Measurements from ENCODE around the gene OR10W1. TPM values are rescaled to one million over a fixed set of nuclear protein-coding genes. Genes with fewer than 3 reads are reported as not detected.

Gene OR10W1, protein sequence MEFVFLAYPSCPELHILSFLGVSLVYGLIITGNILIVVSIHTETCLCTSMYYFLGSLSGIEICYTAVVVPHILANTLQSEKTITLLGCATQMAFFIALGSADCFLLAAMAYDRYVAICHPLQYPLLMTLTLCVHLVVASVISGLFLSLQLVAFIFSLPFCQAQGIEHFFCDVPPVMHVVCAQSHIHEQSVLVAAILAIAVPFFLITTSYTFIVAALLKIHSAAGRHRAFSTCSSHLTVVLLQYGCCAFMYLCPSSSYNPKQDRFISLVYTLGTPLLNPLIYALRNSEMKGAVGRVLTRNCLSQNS
- not detected in 2 replicates for total RNA-seq (2013; cell fraction: nucleolus; rRNA removed)
- not detected in 2 replicates for total RNA-seq (2014; rRNA removed)
- total RNA-seq (2014; rRNA removed; fragmentation: Illumina TruSeq; extraction: Trizol): not detected in 2 replicates
- not detected in 2 replicates for total RNA-seq (2021)
- not detected for polyA plus RNA-seq (2011; ENCODE audit: low read depth)
- polyA plus RNA-seq (2011; rRNA removed): not detected in 2 replicates
- not detected in 2 replicates for polyA plus RNA-seq (2011; cell fraction: cytosol; rRNA removed)
- not detected in 2 replicates for polyA plus RNA-seq (2011; cell fraction: nucleus; rRNA removed)
- polyA plus RNA-seq (2012): not detected in 2 replicates
- not detected in 2 replicates for polyA plus RNA-seq (2014; fragmentation: Illumina TruSeq; extraction: Trizol)
- not detected for polyA plus RNA-seq (2014; fragmentation: Nextera tagmentation; extraction: Ambion mirVana)
- not detected in 2 replicates for polyA plus RNA-seq (2014; rRNA removed)
- not detected for polyA plus RNA-seq (2016; fragmentation: Nextera tagmentation; extraction: Ambion mirVana)
- not detected in 2 replicates for polyA minus RNA-seq (2011; rRNA and poly(A)+ RNA removed)
- not detected in 2 replicates for polyA minus RNA-seq (2011; cell fraction: cytosol; rRNA and poly(A)+ RNA removed)
- not detected in 2 replicates for polyA minus RNA-seq (2011; cell fraction: nucleus; rRNA and poly(A)+ RNA removed)
- not detected for Bru-seq, nascent RNA
- BruChase-seq, experiment 1, labeled RNA remaining after a 6-hour chase: not detected
- BruChase-seq, experiment 2, labeled RNA remaining after a 2-hour chase: not detected
- long read RNA-seq, experiment 1: 0 reads
- long read RNA-seq, experiment 2: 0 reads

DNA sequence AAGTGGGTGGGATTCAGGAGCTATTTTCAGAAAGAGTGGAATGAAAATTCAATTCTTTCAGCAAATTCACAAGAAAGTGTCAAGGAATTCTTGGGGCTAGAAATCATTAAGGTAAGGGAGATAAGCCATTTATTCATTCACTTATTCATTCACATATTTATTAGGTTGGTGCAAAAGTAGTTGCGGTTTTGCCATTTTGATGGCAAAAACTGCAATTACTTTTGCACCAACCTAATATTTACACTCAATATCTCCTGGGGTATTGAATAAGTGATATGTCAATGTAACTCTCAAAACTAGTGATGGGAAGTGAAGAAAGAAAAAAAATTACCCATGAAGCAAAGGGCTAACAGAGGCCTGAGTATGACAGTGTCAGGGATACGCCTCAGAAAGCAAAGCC is at the start of gene OR10W1:
Gene OR10W1, minus strand, starts transcription at position 119 of the 400 bp plus-strand sequence. CDS start 402 bp downstream, outside the sequence.
- Histone ChIP-seq H3K9ac (ENCODE audit: control insufficient read depth, insufficient read depth, low read length) (no peak within 1 kb of the TSS), H3K9me3 (replicated peaks; ENCODE audit: control insufficient read depth, insufficient read depth, low read length) (no peaks in the 10 kb centered on the region), H3K4me1 (ENCODE audit: control insufficient read depth, insufficient read depth, low read length) (no peaks in the 10 kb centered on the region), H3K27ac (ENCODE audit: control insufficient read depth, insufficient read depth) (no peak within 1 kb of the TSS), H3K4me3 (no peak within 1 kb of the TSS), H3K27me3 (replicated peaks in 1 of 2; ENCODE audit: control insufficient read depth in 2 of 2, insufficient read depth in 2 of 2, low read length in 1 of 2) (no peaks in the 10 kb centered on the region), H3K36me3 (ENCODE audit: control insufficient read depth in 2 of 2, insufficient read depth in 2 of 2, low read length in 1 of 2) (no peaks in the 10 kb centered on the region), H3K4me2 (ENCODE audit: control insufficient read depth, insufficient read depth) (no peak within 1 kb of the TSS), H2AFZ (ENCODE audit: control insufficient read depth, low read depth, low read length) (no peak within 1 kb of the TSS), H3K79me2 (ENCODE audit: control insufficient read depth, insufficient read depth, low read length) (no peaks in the 10 kb centered on the region), H4K20me1 (ENCODE audit: control insufficient read depth, insufficient read depth) (no peaks in the 10 kb centered on the region)
- TF ChIP-seq, protein P1, sequence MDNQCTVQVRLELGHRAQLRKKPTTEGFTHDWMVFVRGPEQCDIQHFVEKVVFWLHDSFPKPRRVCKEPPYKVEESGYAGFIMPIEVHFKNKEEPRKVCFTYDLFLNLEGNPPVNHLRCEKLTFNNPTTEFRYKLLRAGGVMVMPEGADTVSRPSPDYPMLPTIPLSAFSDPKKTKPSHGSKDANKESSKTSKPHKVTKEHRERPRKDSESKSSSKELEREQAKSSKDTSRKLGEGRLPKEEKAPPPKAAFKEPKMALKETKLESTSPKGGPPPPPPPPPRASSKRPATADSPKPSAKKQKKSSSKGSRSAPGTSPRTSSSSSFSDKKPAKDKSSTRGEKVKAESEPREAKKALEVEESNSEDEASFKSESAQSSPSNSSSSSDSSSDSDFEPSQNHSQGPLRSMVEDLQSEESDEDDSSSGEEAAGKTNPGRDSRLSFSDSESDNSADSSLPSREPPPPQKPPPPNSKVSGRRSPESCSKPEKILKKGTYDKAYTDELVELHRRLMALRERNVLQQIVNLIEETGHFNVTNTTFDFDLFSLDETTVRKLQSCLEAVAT (IDR thresholded peaks at IDR 0.05): no peak
- TF ChIP-seq MEF2A (IDR thresholded peaks at IDR 0.05; ENCODE audit: insufficient read depth, low read depth, low read length) (no peak), SUPT20H (IDR thresholded peaks at IDR 0.05; ENCODE audit: borderline replicate concordance, control insufficient read depth, low read depth, low read length) (no peak), PML (IDR thresholded peaks at IDR 0.05; ENCODE audit: low read length) (no peak), WRNIP1 (IDR thresholded peaks at IDR 0.05; ENCODE audit: borderline replicate concordance, low read depth, low read length) (no peak), EP300 (IDR thresholded peaks at IDR 0.05; ENCODE audit: borderline replicate concordance in 1 of 2, control insufficient read depth in 1 of 2, low read depth in 2 of 2, low read length in 2 of 2) (no peak), JUND (IDR thresholded peaks at IDR 0.05; ENCODE audit: low read depth, low read length) (no peak)
- ATAC-seq (no peak), FAIRE-seq (no peak), DNase-seq (ENCODE audit: low read depth, low spot score) (no peak)
- ChIA-PET CTCF (no interaction called here), SMC1A (ENCODE audit: uncharacterized antibody, unreplicated experiment) (no interaction called here), POLR2A (no interaction called here), RAD21 (ENCODE audit: unreplicated experiment) (no interaction called here)
- intact Hi-C loops (cut with micrococcal nuclease; ENCODE audit: unreplicated experiment) (no loop called here), in situ Hi-C loops (cut with MboI) (no loop called here)
- no TSS peak for BruUV-seq (replicated peaks)
- WGBS (ENCODE audit: insufficient coverage, insufficient replicate concordance, low lambda C conversion rate, missing lambda C conversion rate): 49% methylated on average over 2 of the region's 2 CpGs

Data from GM12878 (cell line).